Prostate gland (tissue), 2 donors: ENCODE data around the gene MGP. TPM values are rescaled to one million over a fixed set of nuclear protein-coding genes. Genes with fewer than 3 reads are reported as not detected.
A peak's percentile ranks its signal among the peaks of the same experiment; 100 is the strongest.

Experiments
- DNase-seq: peaks from one replicate; pipeline ENCODE4 v3.0.0-alpha.2; 2019; ENCODE audit warnings: low spot score
- H3K27ac ChIP-seq, 2 donors: fragments of 200-600 bp; sonication (generic); 2 replicates each; pipeline ENCODE4 v1.5.1; 2017 to 2019
- H3K27me3 ChIP-seq: fragments of 200-600 bp; sonication (generic); replicated peaks from 2 replicates; pipeline ENCODE4 v1.5.1; 2019; ENCODE audit not compliant: insufficient read depth
- H3K36me3 ChIP-seq, 2 donors: fragments of 200-600 bp; sonication (generic); 1 replicate in 1 of 2; 2 replicates in 1 of 2; pipeline versions ENCODE4 v1.5.1 to v1.8.1; 2017 to 2019
- H3K4me1 ChIP-seq: fragments of 200-600 bp; sonication (generic); replicated peaks from 2 replicates; pipeline ENCODE4 v1.5.1; 2019
- H3K4me3 ChIP-seq, 2 donors: fragments of 200-600 bp; sonication (generic); 2 replicates each; pipeline ENCODE4 v1.5.1; 2017 to 2019
- H3K9me3 ChIP-seq: fragments of 200-600 bp; sonication (generic); 2 replicates; pipeline ENCODE4 v1.5.1; 2017
- POLR2A ChIP-seq: fragments of 450-650 bp; IDR thresholded peaks from one replicate; pipeline ENCODE4 v1.6.1; 2016; ENCODE audit warnings: antibody characterized with exemption, mild to moderate bottlenecking
- POLR2AphosphoS5 ChIP-seq: sonication (generic); formaldehyde crosslinking; IDR thresholded peaks from one replicate; pipeline ENCODE4 v1.6.1; 2017; ENCODE audit warnings: antibody characterized with exemption
- WGBS: methylation state at CpG from one replicate; pipeline ENCODE4 v1.1.5; 2018; 5-methylcytosine and 5-hydroxymethylcytosine counted together
- intact Hi-C: fragments of 100-400 bp; cut with DNase I; formaldehyde crosslinking; loops from one replicate; pipeline ENCODE4 v1.14.2; 2022
- total RNA-seq, 2 donors: library from RNA; depleted of rRNA; stranded (reverse); fragments of >200 nt; gene quantifications; one replicate each; pipeline ENCODE4 v1.1.0, GENCODE V29; 2016
- TF ChIP-seq, protein P1 (sequence below), 4 experiments: fragments of 200-600 bp in 2 of 4; fragments of 450-650 bp in 2 of 4; sonication (generic) in 2 of 4; IDR thresholded peaks; 1 replicate in 3 of 4; 2 replicates in 1 of 4; pipeline ENCODE4 v1.5.1; 2016 to 2019; ENCODE audit warnings: antibody characterized with exemption in 4 of 4, mild to moderate bottlenecking in 2 of 4, moderate library complexity in 2 of 4

MGP gene
- total RNA-seq, 2 donors from 2014 or later: 233 to 388 TPM

GRCh38 chr12:14843425-14843887 lies 42.2 kb downstream of the MGP start, which contains the start of gene ART4:
Gene ART4 (minus strand): TSS chr12:14843526. CDS start chr12:14843113, 413 bp downstream.
- H3K9me3 ChIP-seq: no peaks in the 10 kb centered on the region
- H3K4me3 ChIP-seq: no peak within 1 kb of the TSS
- peak within 1 kb of the TSS; percentile 30 to 50 for H3K27ac ChIP-seq
- no peaks in the 10 kb centered on the region for H3K27me3 ChIP-seq
- DNase-seq: no peak
- H3K4me1 ChIP-seq: peaks cover 8% of the 10 kb centered on the region
- intact Hi-C loops: loop anchor here (10.0 kb wide), 2 partner anchors 311 to 431 kb away; no protein-coding TSS in a partner anchor
- TF ChIP-seq POLR2AphosphoS5: no peak
- TF ChIP-seq, protein P1, sequence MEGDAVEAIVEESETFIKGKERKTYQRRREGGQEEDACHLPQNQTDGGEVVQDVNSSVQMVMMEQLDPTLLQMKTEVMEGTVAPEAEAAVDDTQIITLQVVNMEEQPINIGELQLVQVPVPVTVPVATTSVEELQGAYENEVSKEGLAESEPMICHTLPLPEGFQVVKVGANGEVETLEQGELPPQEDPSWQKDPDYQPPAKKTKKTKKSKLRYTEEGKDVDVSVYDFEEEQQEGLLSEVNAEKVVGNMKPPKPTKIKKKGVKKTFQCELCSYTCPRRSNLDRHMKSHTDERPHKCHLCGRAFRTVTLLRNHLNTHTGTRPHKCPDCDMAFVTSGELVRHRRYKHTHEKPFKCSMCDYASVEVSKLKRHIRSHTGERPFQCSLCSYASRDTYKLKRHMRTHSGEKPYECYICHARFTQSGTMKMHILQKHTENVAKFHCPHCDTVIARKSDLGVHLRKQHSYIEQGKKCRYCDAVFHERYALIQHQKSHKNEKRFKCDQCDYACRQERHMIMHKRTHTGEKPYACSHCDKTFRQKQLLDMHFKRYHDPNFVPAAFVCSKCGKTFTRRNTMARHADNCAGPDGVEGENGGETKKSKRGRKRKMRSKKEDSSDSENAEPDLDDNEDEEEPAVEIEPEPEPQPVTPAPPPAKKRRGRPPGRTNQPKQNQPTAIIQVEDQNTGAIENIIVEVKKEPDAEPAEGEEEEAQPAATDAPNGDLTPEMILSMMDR (IDR thresholded peaks at IDR 0.05): no peak
- TF ChIP-seq POLR2A: no peak
- 81% methylated on average over 10 of the region's 10 CpGs for WGBS
- no peaks in the 10 kb centered on the region for H3K36me3 ChIP-seq

DNA sequence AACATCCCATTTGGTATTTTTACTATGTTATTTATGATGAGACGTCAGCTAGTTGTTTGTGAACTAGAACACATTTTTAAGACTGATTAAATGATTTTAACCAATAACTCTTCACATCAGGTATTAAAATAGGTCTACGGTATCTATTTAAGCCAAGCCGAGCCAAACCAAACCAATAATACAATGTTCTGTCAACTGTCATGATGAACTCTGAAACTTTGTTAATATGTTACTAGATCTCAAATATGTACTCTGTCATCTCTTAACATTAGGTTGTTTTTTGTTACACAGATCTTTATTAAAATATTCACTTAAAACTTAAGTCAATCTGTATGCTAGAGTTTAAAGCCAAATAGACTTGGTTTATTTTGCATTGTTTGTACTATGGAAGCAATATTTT lies 43.3 kb downstream of the MGP start:
- Histone ChIP-seq H3K36me3 (no peaks in the 10 kb centered on the region), H3K27ac (peak overlapping the region; percentile 30 to 50), H3K9me3 (no peaks in the 10 kb centered on the region), H3K4me3 (no peak overlapping the region), H3K4me1 (peaks cover 8% of the 10 kb centered on the region), H3K27me3 (no peaks in the 10 kb centered on the region)
- 34% methylated on average over 3 of the region's 3 CpGs for WGBS
- DNase-seq: no peak
- no peak for TF ChIP-seq POLR2AphosphoS5
- no peak for TF ChIP-seq POLR2A
- TF ChIP-seq, protein P1 (IDR thresholded peaks at IDR 0.05): no peak
- intact Hi-C loops: loop anchor here (10.0 kb wide), 2 partner anchors 312 to 432 kb away; no protein-coding TSS in a partner anchor

GRCh38 chr12:14841761-14842160 lies 43.9 kb downstream of the MGP start:
- DNase-seq: peak; percentile 78
- intact Hi-C loops: loop anchor here (10.0 kb wide), 2 partner anchors 313 to 433 kb away; no protein-coding TSS in a partner anchor
- WGBS: 27% methylated on average over 3 of the region's 3 CpGs

GRCh38 chr12:14840616-14841015 lies 45.0 kb downstream of the MGP start:
- 77% methylated on average over 4 of the region's 4 CpGs for WGBS
- no peaks in the 10 kb centered on the region for H3K9me3 ChIP-seq
- peaks cover 8% of the 10 kb centered on the region for H3K4me1 ChIP-seq
- DNase-seq: no peak
- intact Hi-C loops: loop anchor here (10.0 kb wide), 2 partner anchors 314 to 434 kb away; no protein-coding TSS in a partner anchor
- no peak for TF ChIP-seq POLR2AphosphoS5
- TF ChIP-seq, protein P1 (IDR thresholded peaks at IDR 0.05): no peak
- no peak for TF ChIP-seq POLR2A
- H3K27ac ChIP-seq: no peak overlapping the region
- H3K36me3 ChIP-seq: no peaks in the 10 kb centered on the region
- H3K4me3 ChIP-seq: no peak overlapping the region
- no peaks in the 10 kb centered on the region for H3K27me3 ChIP-seq

More at GRCh38 chr12:14841761-14842160, 43.9 kb downstream of the MGP start:
- H3K4me1 ChIP-seq: peaks cover 8% of the 10 kb centered on the region
- H3K27ac ChIP-seq: peak overlapping the region; percentile 30 to 50
- TF ChIP-seq, protein P1 (IDR thresholded peaks at IDR 0.05): no peak
- TF ChIP-seq POLR2AphosphoS5 (peak; percentile 73), POLR2A (no peak)
- H3K9me3 ChIP-seq: no peaks in the 10 kb centered on the region
- H3K36me3 ChIP-seq: no peaks in the 10 kb centered on the region
- no peak overlapping the region for H3K4me3 ChIP-seq
- H3K27me3 ChIP-seq: no peaks in the 10 kb centered on the region

- peaks cover 8% of the 10 kb centered on the region for H3K4me1 ChIP-seq
- H3K27ac ChIP-seq: no peak overlapping the region
- no peaks in the 10 kb centered on the region for H3K27me3 ChIP-seq
- TF ChIP-seq POLR2A (no peak), POLR2AphosphoS5 (no peak)
- TF ChIP-seq, protein P1 (IDR thresholded peaks at IDR 0.05): no peak
- intact Hi-C loops: no loop called here
- no peaks in the 10 kb centered on the region for H3K9me3 ChIP-seq
- H3K4me3 ChIP-seq: no peak overlapping the region
- no peaks in the 10 kb centered on the region for H3K36me3 ChIP-seq
- DNase-seq: no peak
- 100% methylated on average over 1 of the region's 1 CpG for WGBS
Observed at GRCh38 chr12:14839262-14839661, 46.4 kb downstream of the MGP start.
